Activated CD4-positive, alpha-beta T cell treated with anti-CD3 and anti-CD28 coated beads, Interleukin-2, amount 10 ng/mL, durations not matched to agents 7 days and 5 days (primary cell): ENCODE data around the gene PRDM11. TPM values are rescaled to one million over a fixed set of nuclear protein-coding genes. Genes with fewer than 3 reads are reported as not detected.
A peak's percentile ranks its signal among the peaks of the same experiment; 100 is the strongest.

Experiments
- CTCF ChIA-PET: fragments of 350-600 bp; sonication (Branson Sonifier 250); formaldehyde crosslinking; loops from one replicate; lab custom pipeline; 2021; ENCODE audit warnings: antibody characterized with exemption; lab: Charles Lee
- POLR2A ChIA-PET: fragments of 350-600 bp; sonication (Branson Sonifier 250); formaldehyde crosslinking; loops from one replicate; lab custom pipeline; 2021; ENCODE audit warnings: antibody characterized with exemption; lab: Charles Lee
- DNase-seq: peaks from one replicate; pipeline ENCODE4 v3.0.0-alpha.2; 2020
- H3K27ac Mint-ChIP-seq: one replicate; pipeline ENCODE4 v1.8.0; 2021; ENCODE audit warnings: mild to moderate bottlenecking, moderate library complexity, mixed read lengths
- H3K27me3 Mint-ChIP-seq: one replicate; pipeline ENCODE4 v1.8.0; 2021; ENCODE audit warnings: mixed read lengths
- H3K36me3 Mint-ChIP-seq: one replicate; pipeline ENCODE4 v1.8.0; 2021; ENCODE audit warnings: low read depth, mixed read lengths
- H3K4me1 Mint-ChIP-seq: one replicate; pipeline ENCODE4 v1.8.0; 2021; ENCODE audit warnings: mixed read lengths
- H3K4me3 Mint-ChIP-seq: one replicate; pipeline ENCODE4 v1.8.0; 2021; ENCODE audit warnings: mild to moderate bottlenecking, moderate library complexity, mixed read lengths
- H3K9me3 Mint-ChIP-seq: one replicate; pipeline ENCODE4 v1.8.0; 2021; ENCODE audit warnings: mixed read lengths
- total RNA-seq, 2 experiments: library from RNA; stranded (reverse); gene quantifications; one replicate each; pipeline ENCODE4 v1.2.3, GENCODE V29; 2021

Gene PRDM11
- total RNA-seq, result 1 to 10 TPM; 1.6 to 1.7 TPM

DNA sequence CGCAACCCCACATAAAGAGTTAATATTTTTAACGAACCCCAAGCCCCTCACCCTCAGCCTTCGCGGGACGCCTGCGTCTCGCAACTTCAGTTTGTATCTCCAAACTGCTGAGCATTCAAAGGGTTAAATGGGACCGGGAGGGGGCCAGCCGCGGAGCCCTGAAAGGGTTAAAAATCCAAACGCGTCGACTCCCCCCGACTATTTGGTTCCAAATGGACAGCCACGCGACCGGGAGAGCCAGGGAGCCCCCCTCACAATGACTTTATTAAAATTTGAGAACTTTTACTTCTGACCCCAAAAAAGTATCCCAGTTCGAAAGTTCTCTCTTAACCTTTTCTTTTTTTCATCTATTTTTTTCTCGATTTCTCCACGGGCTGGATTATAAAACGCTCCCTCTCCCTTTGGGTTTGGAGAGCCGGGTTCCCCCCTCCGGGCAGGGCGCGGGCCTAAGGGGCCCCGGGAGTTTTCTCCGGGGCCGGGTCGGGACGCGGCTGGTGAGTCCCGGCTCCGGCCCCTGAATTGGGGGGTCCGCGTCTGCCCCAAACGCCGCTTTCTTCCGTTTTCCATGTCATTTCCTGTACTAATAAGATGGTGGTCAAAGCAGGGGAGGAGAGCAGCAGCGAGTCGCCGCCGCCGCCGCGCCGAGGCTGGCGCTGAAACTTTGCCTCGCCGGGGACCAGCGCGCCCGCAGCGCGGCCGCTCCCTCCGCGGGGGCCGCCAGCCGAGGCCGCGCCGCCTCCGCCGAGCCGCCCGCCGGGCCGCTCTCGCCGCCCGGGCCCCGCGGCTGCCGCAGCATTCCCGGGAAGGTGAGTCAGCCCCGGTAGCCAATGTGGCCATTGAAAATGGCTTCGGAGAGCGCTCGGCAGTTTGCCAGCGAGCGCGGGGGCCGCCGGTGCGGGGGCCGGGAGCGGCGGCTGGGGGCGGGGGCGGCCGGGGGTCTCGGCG is at the start of gene PRDM11:
PRDM11 (plus strand) TSS at position 568 of the 945 bp plus-strand sequence. CDS start 35,128 bp downstream, outside the sequence.
- peaks cover 34% of the 10 kb centered on the region for H3K27me3 Mint-ChIP-seq
- no peaks in the 10 kb centered on the region for H3K9me3 Mint-ChIP-seq
- peak within 1 kb of the TSS; percentile 75 for H3K4me3 Mint-ChIP-seq
- ChIA-PET CTCF (no interaction called here), POLR2A (no interaction called here)
- no peaks in the 10 kb centered on the region for H3K36me3 Mint-ChIP-seq
- DNase-seq, result no peak
- peaks cover 22% of the 10 kb centered on the region for H3K4me1 Mint-ChIP-seq
- peak within 1 kb of the TSS; percentile 82 for H3K27ac Mint-ChIP-seq

DNA sequence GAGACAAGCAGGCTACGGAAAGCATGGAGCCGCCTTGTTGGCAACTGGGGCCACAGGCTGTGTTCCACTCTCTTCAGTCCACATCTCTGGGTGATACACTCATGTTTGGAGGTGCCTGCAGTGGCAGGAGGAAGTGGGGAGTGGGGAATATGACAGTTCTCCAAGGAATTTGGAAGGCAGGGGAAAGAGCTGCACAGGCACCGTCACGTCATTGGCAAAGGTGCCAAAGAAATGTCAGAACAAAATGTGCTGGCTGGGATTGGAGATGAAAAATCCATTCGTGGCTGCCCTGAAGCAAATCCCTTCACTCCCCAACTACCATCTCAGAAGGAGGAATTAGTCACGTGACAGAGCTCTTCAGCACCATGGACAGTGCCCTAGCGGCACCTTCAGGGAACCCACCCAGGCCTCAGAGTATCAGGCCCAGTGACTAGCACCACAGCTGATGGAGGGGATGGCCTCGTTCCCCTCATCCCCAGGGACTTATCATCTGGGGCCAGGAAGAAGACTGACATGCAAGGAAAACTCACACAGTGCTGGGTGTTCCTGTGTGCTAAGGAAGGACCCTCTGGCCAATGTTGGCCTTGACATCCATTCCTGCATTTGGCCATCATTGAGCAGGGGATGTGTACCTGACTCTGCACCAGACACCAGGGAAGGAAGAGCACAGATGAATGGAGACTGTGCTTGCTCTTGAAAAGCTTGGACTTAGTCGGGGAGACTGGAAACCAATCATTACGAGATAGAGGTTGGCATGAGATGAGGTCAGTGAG is 48.5 kb upstream of the PRDM11 start:
- Mint-ChIP-seq H3K4me1 (peaks cover 21% of the 10 kb centered on the region), H3K27me3 (peaks cover 14% of the 10 kb centered on the region), H3K36me3 (no peaks in the 10 kb centered on the region), H3K9me3 (no peaks in the 10 kb centered on the region), H3K27ac (no peak overlapping the region), H3K4me3 (no peak overlapping the region)
- POLR2A ChIA-PET, result no interaction called here
- peak; percentile 65 for DNase-seq
- CTCF ChIA-PET, result interaction anchor here (1.8 to 17.9 kb wide), 2 partner anchors 14 to 161 kb away, joined by 5 to 441 read pairs; no protein-coding TSS in a partner anchor

GRCh38 chr11:45098929-45099328 is 47.5 kb upstream of the PRDM11 start:
- no peak for DNase-seq
- no peak overlapping the region for H3K4me3 Mint-ChIP-seq
- POLR2A ChIA-PET, result no interaction called here
- no peaks in the 10 kb centered on the region for H3K9me3 Mint-ChIP-seq
- CTCF ChIA-PET, result interaction anchor here (17.9 kb wide), 1 partner anchor 162 kb away, joined by 441 read pairs; no protein-coding TSS in a partner anchor
- peaks cover 14% of the 10 kb centered on the region for H3K27me3 Mint-ChIP-seq
- H3K27ac Mint-ChIP-seq, result no peak overlapping the region
- no peaks in the 10 kb centered on the region for H3K36me3 Mint-ChIP-seq
- H3K4me1 Mint-ChIP-seq, result peaks cover 16% of the 10 kb centered on the region

- Mint-ChIP-seq H3K9me3 (no peaks in the 10 kb centered on the region), H3K36me3 (no peaks in the 10 kb centered on the region), H3K4me1 (peaks cover 16% of the 10 kb centered on the region), H3K27me3 (peaks cover 13% of the 10 kb centered on the region), H3K27ac (no peak overlapping the region), H3K4me3 (no peak overlapping the region)
- POLR2A ChIA-PET, result no interaction called here
- CTCF ChIA-PET, result interaction anchor here (1.0 to 17.9 kb wide), 3 partner anchors 20 to 201 kb away, joined by 3 to 441 read pairs (median 6); no protein-coding TSS in a partner anchor
- no peak for DNase-seq
Measured at GRCh38 chr11:45100339-45100738, 46.1 kb upstream of the PRDM11 start.

DNA sequence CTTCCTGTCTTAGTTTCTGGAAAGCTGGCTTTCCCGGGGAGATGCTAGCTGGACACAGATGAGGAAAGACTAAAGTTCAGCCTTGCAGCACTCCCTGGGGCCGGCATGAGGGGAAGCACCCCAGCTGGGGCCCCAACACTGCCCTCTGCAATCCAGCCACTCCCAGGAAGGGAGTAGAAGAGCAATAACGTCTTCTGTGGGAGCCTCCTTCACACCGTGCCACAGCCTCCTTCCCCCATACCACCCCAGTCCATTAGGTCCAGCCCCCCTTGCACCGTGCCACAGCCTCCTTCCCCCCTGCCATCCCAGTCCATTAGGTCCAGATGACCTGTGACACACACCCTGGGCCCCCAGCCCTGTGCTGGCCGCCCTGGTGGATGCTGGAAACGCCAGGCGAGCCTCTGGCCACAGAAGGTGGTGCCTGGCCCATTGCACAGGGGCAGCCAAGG is 44.1 kb upstream of the PRDM11 start:
- ChIA-PET POLR2A (no interaction called here), CTCF (interaction anchor here (0.8 to 17.9 kb wide), 9 partner anchors 9 to 165 kb away, joined by 3 to 441 read pairs (median 4); partner anchors contain the start of gene TP53I11)
- Mint-ChIP-seq H3K9me3 (no peaks in the 10 kb centered on the region), H3K27me3 (peaks cover 8% of the 10 kb centered on the region), H3K4me3 (no peak overlapping the region), H3K4me1 (peaks cover 16% of the 10 kb centered on the region), H3K27ac (no peak overlapping the region), H3K36me3 (no peaks in the 10 kb centered on the region)
- DNase-seq, result no peak

- no peaks in the 10 kb centered on the region for H3K9me3 Mint-ChIP-seq
- ChIA-PET POLR2A (no interaction called here), CTCF (interaction anchor here (0.7 to 17.9 kb wide), 10 partner anchors 9 to 166 kb away, joined by 3 to 441 read pairs (median 4); partner anchors contain the start of gene TP53I11)
- H3K27me3 Mint-ChIP-seq, result peaks cover 8% of the 10 kb centered on the region
- peak overlapping the region; percentile 38 for H3K4me3 Mint-ChIP-seq
- peak; percentile 62 for DNase-seq
- peaks cover 16% of the 10 kb centered on the region for H3K4me1 Mint-ChIP-seq
- no peaks in the 10 kb centered on the region for H3K36me3 Mint-ChIP-seq
- no peak overlapping the region for H3K27ac Mint-ChIP-seq
Measured at GRCh38 chr11:45102810-45103621, 43.4 kb upstream of the PRDM11 start.

- no peak for DNase-seq
- H3K9me3 Mint-ChIP-seq, result no peaks in the 10 kb centered on the region
- H3K4me1 Mint-ChIP-seq, result peaks cover 16% of the 10 kb centered on the region
- POLR2A ChIA-PET, result no interaction called here
- H3K27me3 Mint-ChIP-seq, result peaks cover 5% of the 10 kb centered on the region
- no peaks in the 10 kb centered on the region for H3K36me3 Mint-ChIP-seq
- no peak overlapping the region for H3K27ac Mint-ChIP-seq
- H3K4me3 Mint-ChIP-seq, result no peak overlapping the region
- CTCF ChIA-PET, result interaction anchor here (0.7 to 17.9 kb wide), 10 partner anchors 8 to 541 kb away, joined by 3 to 441 read pairs (median 4); no protein-coding TSS in a partner anchor
Measured at GRCh38 chr11:45104006-45104789, 42.2 kb upstream of the PRDM11 start.

DNA sequence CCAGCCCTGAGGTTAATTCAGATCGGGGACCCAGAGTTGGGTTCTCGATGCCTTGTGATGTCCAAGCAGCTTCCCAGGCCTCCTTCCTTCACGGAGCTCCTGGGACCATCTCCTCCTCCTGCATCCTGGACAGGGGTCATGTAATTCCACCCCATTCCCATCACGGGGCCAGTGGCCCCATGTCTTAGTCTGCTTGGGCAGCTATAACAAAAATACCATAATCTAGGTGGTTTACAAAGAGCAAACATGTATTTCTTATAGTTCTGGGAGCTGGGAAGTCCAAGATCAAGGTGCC is 41.7 kb upstream of the PRDM11 start:
- ChIA-PET CTCF (interaction anchor here (0.9 to 17.9 kb wide), 10 partner anchors 9 to 541 kb away, joined by 3 to 441 read pairs (median 4); no protein-coding TSS in a partner anchor), POLR2A (no interaction called here)
- Mint-ChIP-seq H3K36me3 (no peaks in the 10 kb centered on the region), H3K9me3 (no peaks in the 10 kb centered on the region), H3K27me3 (peaks cover 5% of the 10 kb centered on the region), H3K4me3 (no peak overlapping the region), H3K27ac (no peak overlapping the region), H3K4me1 (peaks cover 16% of the 10 kb centered on the region)
- no peak for DNase-seq

- peaks cover 16% of the 10 kb centered on the region for H3K4me1 Mint-ChIP-seq
- no peaks in the 10 kb centered on the region for H3K9me3 Mint-ChIP-seq
- no peak overlapping the region for H3K4me3 Mint-ChIP-seq
- H3K36me3 Mint-ChIP-seq, result no peaks in the 10 kb centered on the region
- CTCF ChIA-PET, result interaction anchor here (0.7 to 17.9 kb wide), 10 partner anchors 9 to 542 kb away, joined by 3 to 441 read pairs (median 4); no protein-coding TSS in a partner anchor
- POLR2A ChIA-PET, result no interaction called here
- DNase-seq, result peak; percentile 55
- peaks cover 4% of the 10 kb centered on the region for H3K27me3 Mint-ChIP-seq
- no peak overlapping the region for H3K27ac Mint-ChIP-seq
Measured at GRCh38 chr11:45105233-45105983, 41.0 kb upstream of the PRDM11 start.

GRCh38 chr11:45105984-45106375 is 40.5 kb upstream of the PRDM11 start:
- Mint-ChIP-seq H3K27ac (no peak overlapping the region), H3K4me1 (peaks cover 16% of the 10 kb centered on the region), H3K9me3 (no peaks in the 10 kb centered on the region), H3K4me3 (no peak overlapping the region), H3K27me3 (peaks cover 2% of the 10 kb centered on the region), H3K36me3 (no peaks in the 10 kb centered on the region)
- ChIA-PET POLR2A (no interaction called here), CTCF (interaction anchor here (1.0 to 17.9 kb wide), 4 partner anchors 49 to 169 kb away, joined by 3 to 441 read pairs (median 4); no protein-coding TSS in a partner anchor)
- no peak for DNase-seq

- DNase-seq, result no peak
- peaks cover under 1% of the 10 kb centered on the region for H3K27me3 Mint-ChIP-seq
- H3K4me3 Mint-ChIP-seq, result no peak overlapping the region
- CTCF ChIA-PET, result interaction anchor here (1.8 to 17.9 kb wide), 2 partner anchors 145 to 169 kb away, joined by 4 to 441 read pairs; no protein-coding TSS in a partner anchor
- POLR2A ChIA-PET, result no interaction called here
- H3K27ac Mint-ChIP-seq, result no peak overlapping the region
- H3K9me3 Mint-ChIP-seq, result no peaks in the 10 kb centered on the region
- H3K36me3 Mint-ChIP-seq, result no peaks in the 10 kb centered on the region
- peaks cover 11% of the 10 kb centered on the region for H3K4me1 Mint-ChIP-seq
Measured at GRCh38 chr11:45106440-45106839, 40.0 kb upstream of the PRDM11 start.
